ENCODE results near the gene PIAS2. TPM values are rescaled to one million over a fixed set of nuclear protein-coding genes. Genes with fewer than 3 reads are reported as not detected.

The PIAS2 gene
- total RNA-seq, 3 donors from 2014 or later (not counting 1 experiment from before 2014, with no cell fraction given): 48.9 to 55.9 (median 50.0) TPM

DNA sequence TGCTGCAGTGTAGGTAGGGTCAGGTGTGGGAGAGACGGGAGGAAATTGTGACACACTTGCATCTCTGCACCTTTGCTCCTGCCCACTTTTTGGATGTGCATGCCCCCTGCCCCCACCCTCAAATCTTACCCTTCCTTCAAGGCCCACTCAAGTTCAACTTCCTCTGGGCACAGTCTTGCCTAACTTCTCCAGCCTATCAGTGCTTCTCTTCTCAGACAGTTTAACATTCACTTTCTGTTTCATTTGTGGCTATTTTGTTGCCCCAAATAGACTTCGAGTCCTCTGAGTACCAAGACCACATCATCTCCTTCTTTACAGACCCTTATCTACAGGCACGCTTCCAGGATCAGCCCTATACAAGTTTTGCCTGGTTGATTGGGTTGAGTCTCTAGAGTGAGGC, 163.1 kb downstream of the PIAS2 start:
- Histone ChIP-seq H3K36me3 (ENCODE audit: control insufficient read depth, insufficient read depth, low read length) (no peaks in the 10 kb centered on the region), H3K27ac (ENCODE audit: low read length) (no peak overlapping the region), H3K4me3 (ENCODE audit: low read length) (no peak overlapping the region), H3K4me1 (ENCODE audit: control insufficient read depth, insufficient read depth, low read length) (peaks cover 19% of the 10 kb centered on the region), H3K9me3 (ENCODE audit: control insufficient read depth, insufficient read depth, low read length) (no peaks in the 10 kb centered on the region), H3K27me3 (ENCODE audit: control insufficient read depth, insufficient read depth, low read length) (peaks cover 18% of the 10 kb centered on the region)
- H3K27me3 Mint-ChIP-seq (ENCODE audit: low read depth in 2 of 2): peaks cover 39 to 69% of the 10 kb centered on the region in 2 donors
- 50% methylated on average over 2 of the region's 3 CpGs for WGBS (ENCODE audit: insufficient coverage)
- no peak overlapping the region for H3K4me3 Mint-ChIP-seq
- H3K36me3 Mint-ChIP-seq: no peaks in the 10 kb centered on the region
- no peak for DNase-seq
- peak in 2 of 3 donors; percentile 12 to 28 for ATAC-seq
- no peaks in the 10 kb centered on the region for H3K9me3 Mint-ChIP-seq
- TF ChIP-seq, protein P1, sequence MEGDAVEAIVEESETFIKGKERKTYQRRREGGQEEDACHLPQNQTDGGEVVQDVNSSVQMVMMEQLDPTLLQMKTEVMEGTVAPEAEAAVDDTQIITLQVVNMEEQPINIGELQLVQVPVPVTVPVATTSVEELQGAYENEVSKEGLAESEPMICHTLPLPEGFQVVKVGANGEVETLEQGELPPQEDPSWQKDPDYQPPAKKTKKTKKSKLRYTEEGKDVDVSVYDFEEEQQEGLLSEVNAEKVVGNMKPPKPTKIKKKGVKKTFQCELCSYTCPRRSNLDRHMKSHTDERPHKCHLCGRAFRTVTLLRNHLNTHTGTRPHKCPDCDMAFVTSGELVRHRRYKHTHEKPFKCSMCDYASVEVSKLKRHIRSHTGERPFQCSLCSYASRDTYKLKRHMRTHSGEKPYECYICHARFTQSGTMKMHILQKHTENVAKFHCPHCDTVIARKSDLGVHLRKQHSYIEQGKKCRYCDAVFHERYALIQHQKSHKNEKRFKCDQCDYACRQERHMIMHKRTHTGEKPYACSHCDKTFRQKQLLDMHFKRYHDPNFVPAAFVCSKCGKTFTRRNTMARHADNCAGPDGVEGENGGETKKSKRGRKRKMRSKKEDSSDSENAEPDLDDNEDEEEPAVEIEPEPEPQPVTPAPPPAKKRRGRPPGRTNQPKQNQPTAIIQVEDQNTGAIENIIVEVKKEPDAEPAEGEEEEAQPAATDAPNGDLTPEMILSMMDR (IDR thresholded peaks at IDR 0.05): no peak
- intact Hi-C loops (cut with micrococcal nuclease): no loop called here
- no peak overlapping the region for H3K27ac Mint-ChIP-seq
- H3K4me1 Mint-ChIP-seq: peaks cover 15 to 18% of the 10 kb centered on the region in 2 donors

Other genes starting within 250 kb of the PIAS2 start
- under 1 TPM in 1 of 3 donors, not detected in 2; 0.23 TPM for gene ST8SIA5, start 160.5 kb downstream of the PIAS2 start, total RNA-seq
- 1 to 10 TPM in 1 of 3 donors, under 1 TPM in 2; 0.45 to 1.2 (median 0.52) TPM for gene KATNAL2, start 95 bp upstream of the PIAS2 start, total RNA-seq
- gene ELOA2, start 118.1 kb upstream of the PIAS2 start, total RNA-seq: not detected
- 10 to 100 TPM; 27.5 to 36.2 (median 35.3) TPM for gene HDHD2, start 233.0 kb upstream of the PIAS2 start, total RNA-seq

All from natural killer cell (primary cell).